SIG-M5 (cell line): ENCODE measurements around the gene KCNE5.
"Not testable (repeated sequence)": the region's sequence is repeated elsewhere in the genome, so short reads cannot be mapped to it uniquely, and the experiment has no call there.

ENCODE experiments used
- DNase-seq: peaks from one replicate; lab custom pipeline; 2025; lab: John Stamatoyannopoulos, UW

KCNE5 gene

GRCh38 chrX:109601486-109601885 is 23.5 kb downstream of the KCNE5 start:
- DNase-seq = no peak

DNA sequence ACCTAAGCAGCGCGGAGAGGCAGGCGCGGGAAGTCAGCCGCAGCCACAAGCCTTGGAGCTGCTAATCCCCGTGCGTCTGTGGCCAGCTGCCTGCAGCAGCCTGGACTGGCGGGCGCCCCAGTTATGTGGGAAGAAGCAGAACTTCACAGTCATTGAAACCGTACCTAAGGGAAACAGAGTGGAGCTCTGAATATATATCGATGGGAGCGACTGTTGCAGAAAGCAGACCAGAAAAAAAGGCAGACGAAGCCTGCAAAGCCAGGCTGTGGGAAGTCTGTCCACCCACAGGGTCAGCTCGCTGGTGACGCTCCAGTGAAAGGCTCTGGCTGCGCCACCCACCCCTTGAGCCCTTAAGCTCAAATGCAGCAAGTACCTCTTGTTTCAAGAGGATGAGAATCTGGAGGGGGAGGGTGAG is 24.7 kb downstream of the KCNE5 start:
- no peak for DNase-seq

DNA sequence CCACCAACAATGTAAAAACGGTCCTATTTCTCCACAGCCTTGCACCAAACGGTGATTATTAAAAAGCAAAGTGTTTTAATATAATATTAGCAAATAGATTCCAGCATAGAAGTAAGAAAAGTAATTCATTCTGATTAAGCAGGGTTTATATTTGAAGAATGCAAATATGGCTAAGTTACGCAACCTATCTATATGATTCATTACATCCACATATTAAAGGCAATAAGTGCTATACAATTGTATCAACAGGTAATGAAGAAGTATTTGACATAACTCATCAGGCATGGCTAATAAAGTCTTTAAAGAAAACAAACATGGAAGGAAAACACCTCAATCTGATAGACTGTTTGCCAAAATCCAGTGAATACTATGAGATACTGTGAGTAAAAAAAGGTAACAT is 29.0 kb downstream of the KCNE5 start:
- no peak for DNase-seq

GRCh38 chrX:109590176-109590575 is 34.8 kb downstream of the KCNE5 start:
- DNase-seq = no peak

DNA sequence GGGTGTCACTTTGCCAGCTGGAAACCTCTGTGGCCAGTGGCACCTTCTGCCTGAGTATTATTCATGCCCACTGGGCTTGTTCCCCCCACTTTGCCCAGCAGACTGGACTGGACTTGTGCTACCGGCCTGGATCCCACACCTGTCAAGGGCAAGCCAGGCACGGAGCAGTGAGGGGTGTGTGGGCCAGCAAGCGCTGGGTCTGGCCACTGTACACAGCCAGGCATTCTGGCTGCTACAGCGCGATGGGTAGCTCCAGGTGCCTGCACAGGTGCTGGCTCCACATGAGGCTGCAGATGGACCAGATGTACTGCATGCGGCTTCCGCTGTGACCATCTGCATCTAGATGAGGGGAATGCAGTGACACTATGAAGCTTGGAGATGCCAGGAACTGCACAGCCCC is 39.5 kb downstream of the KCNE5 start:
- no peak for DNase-seq

DNA sequence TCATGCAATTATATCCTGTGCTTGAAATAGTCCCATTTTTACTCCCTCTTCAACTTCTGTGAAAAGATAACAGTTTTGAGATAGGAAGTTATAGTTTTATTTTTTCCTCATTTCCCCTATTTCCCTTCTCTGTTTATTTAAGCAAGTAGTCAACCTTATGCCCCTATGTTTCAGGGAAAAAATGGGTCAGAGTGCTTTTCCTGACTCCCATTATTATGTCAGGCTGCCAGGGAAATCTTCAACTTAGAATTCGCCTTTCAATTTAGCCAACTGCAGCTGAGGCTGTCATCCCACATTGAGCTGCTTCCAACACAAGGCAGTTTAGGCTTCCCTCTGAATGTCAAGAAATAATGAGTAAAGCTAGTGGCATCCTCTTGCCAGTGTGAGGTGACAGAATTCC is 46.1 kb downstream of the KCNE5 start:
- no peak for DNase-seq

DNA sequence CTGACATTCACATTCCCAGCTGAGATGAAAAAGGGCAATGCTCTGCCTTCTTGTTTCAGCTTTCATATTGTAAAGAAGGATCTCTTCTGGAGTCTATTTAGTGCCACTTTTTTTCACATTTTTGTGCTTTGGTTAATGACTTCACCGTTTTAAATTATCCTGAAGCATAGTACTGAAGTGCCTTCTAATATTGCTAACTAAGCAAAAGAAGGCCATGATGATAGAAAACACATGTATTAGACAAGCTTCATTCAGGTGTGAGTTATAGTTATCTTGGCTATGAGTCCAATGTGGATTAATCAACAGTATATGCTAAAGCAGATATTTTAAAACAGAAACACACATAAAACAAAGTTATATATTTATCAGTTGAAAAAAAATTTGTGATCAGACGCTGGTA is 47.9 kb downstream of the KCNE5 start:
- DNase-seq = no peak

DNA sequence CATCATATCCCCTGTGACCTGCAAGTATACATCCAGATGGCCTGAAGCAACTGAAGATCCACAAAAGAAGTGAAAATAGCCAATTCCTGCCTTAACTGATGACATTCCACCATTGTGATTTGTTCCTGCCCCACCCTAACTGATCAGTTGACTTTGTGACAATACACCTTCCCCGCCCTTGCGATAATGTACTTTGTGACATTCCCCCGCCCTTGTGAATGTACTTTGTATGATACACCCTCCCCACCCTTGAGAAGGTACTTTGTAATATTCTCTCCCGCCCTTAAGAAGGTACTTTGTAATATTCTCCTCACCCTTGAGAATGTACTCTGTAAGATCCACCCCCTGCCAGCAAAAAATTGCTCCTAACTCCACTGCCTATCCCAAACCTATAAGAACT is 48.9 kb downstream of the KCNE5 start:
- not testable (repeated sequence) for DNase-seq
